HepG2 (cell line): ENCODE measurements around the gene ALDH2. TPM values are rescaled to one million over a fixed set of nuclear protein-coding genes. Genes with fewer than 3 reads are reported as not detected.

Experiments used
- ATAC-seq: fragments of 200-7000 bp; cut with Tn5 transposase; 3 replicates; pipeline ENCODE4 v1.9.1; 2020; ENCODE audit warnings: mild to moderate bottlenecking, moderate library complexity
- BruUV-seq: library from RNA; stranded (reverse); fragments of 400-500 nt; replicated peaks from 2 replicates; lab custom pipeline; 2021; lab: Mats Ljungman, UMichigan
- CTCF ChIA-PET: fragments of 300-600 bp; formaldehyde crosslinking; extraction: SDS; loops from one replicate; lab custom pipeline; 2021; ENCODE audit warnings: low total read pairs, inconsistent platforms, low intra/inter-chr PET ratio; lab: Yijun Ruan, JAX
- POLR2A ChIA-PET: fragments of 350-600 bp; sonication (Branson Sonifier 250); formaldehyde crosslinking; loops from one replicate; lab custom pipeline; 2020; ENCODE audit warnings: antibody characterized with exemption, inconsistent platforms; lab: Yijun Ruan, JAX
- DNase-seq: peaks from one replicate; pipeline ENCODE4 v3.0.0-alpha.2; 2015; ENCODE audit warnings: low spot score
- FAIRE-seq: peaks from 3 replicates; lab custom pipeline; 2011; peaks lifted over from hg19 to GRCh38; lab: Jason Lieb, UNC
- H2AFZ ChIP-seq: one replicate; pipeline ENCODE4 v1.6.1; 2011; ENCODE audit warnings: low read length, inconsistent platforms
- H3K27ac ChIP-seq: fragments of 300-600 bp; 3 replicates; pipeline ENCODE4 v1.8.0; 2011; ENCODE audit warnings: mixed run types, mild to moderate bottlenecking, mixed read lengths, low read length, inconsistent platforms; ENCODE audit not compliant: insufficient read depth; ENCODE audit errors: extremely low read length
- H3K27me3 ChIP-seq, 2 experiments: fragments of 200-600 bp in 1 of 2; 2 replicates in 1 of 2; 3 replicates in 1 of 2; pipeline versions ENCODE4 v1.6.0 to v1.8.0; 2011; ENCODE audit warnings: low read length in 2 of 2, mild to moderate bottlenecking in 2 of 2, moderate library complexity in 2 of 2, inconsistent platforms in 1 of 2; ENCODE audit not compliant: insufficient read depth in 2 of 2, control insufficient read depth in 1 of 2
- H3K36me3 ChIP-seq, 2 experiments: fragments of 200-600 bp in 1 of 2; replicated peaks in 1 of 2; 2 replicates in 1 of 2; 3 replicates in 1 of 2; pipeline versions ENCODE4 v1.5.1 to v1.8.0; 2011; ENCODE audit warnings: low read length in 2 of 2, inconsistent platforms in 1 of 2; ENCODE audit not compliant: insufficient read depth in 2 of 2, control insufficient read depth in 1 of 2
- H3K4me1 ChIP-seq: 2 replicates; pipeline ENCODE4 v1.5.1; 2012; ENCODE audit warnings: low read length, inconsistent platforms; ENCODE audit not compliant: insufficient read depth
- H3K4me2 ChIP-seq: 2 replicates; pipeline ENCODE4 v1.6.0; 2011; ENCODE audit warnings: low read depth, low read length, inconsistent platforms
- H3K4me3 ChIP-seq, 3 experiments: fragments of 200-600 bp in 1 of 3; sonication (generic), shearing (Covaris generic) in 1 of 3; replicated peaks in 1 of 3; 2 replicates each; pipeline ENCODE4 v1.5.1; 2011 to 2016; ENCODE audit warnings: low read length in 3 of 3, inconsistent platforms in 2 of 3, low read depth in 2 of 3, mild to moderate bottlenecking in 2 of 3, control low read depth in 1 of 3, mixed read lengths in 1 of 3; ENCODE audit not compliant: insufficient read depth in 1 of 3
- H3K79me2 ChIP-seq: one replicate; pipeline ENCODE4 v1.6.1; 2011; ENCODE audit warnings: low read length, inconsistent platforms; ENCODE audit not compliant: insufficient read depth
- H3K9ac ChIP-seq: 2 replicates; pipeline ENCODE4 v1.6.0; 2011; ENCODE audit warnings: mild to moderate bottlenecking, low read depth, low read length, inconsistent platforms; ENCODE audit not compliant: insufficient read depth
- H3K9me3 ChIP-seq: 2 replicates; pipeline ENCODE4 v1.5.1; 2012; ENCODE audit warnings: mild to moderate bottlenecking, low read length
- H4K20me1 ChIP-seq: 2 replicates; pipeline ENCODE4 v1.6.0; 2011; ENCODE audit warnings: inconsistent platforms, mild to moderate bottlenecking, low read length, moderate library complexity; ENCODE audit not compliant: insufficient read depth
- AGO2 ChIP-seq: fragments of 200-400 bp; formaldehyde crosslinking; optimal IDR thresholded peaks from 2 replicates; pipeline ENCODE3; 2017; ENCODE audit warnings: mild to moderate bottlenecking, low read depth, low read length, moderate library complexity
- ZNF282 ChIP-seq: fragments of 450-650 bp; IDR thresholded peaks from 2 replicates; pipeline ENCODE4 v1.6.1; 2018; ENCODE audit not compliant: partially characterized antibody
- WGBS: methylation state at CpG from one replicate; pipeline ENCODE4 v1.1.6; 2017; ENCODE audit warnings: low lambda C conversion rate; 5-methylcytosine and 5-hydroxymethylcytosine counted together
- in situ Hi-C: cut with HindIII; loops from 2 replicates; pipeline ENCODE4 v1.10.0; 2017; ENCODE audit warnings: low pct_unique_long_range_greater_than_20kb; ENCODE audit not compliant: extremely low pct_ligation_motif_present
- intact Hi-C: fragments of 100-400 bp; cut with micrococcal nuclease; formaldehyde crosslinking; loops from one replicate; pipeline ENCODE4 v1.10.0; 2022; ENCODE audit not compliant: unreplicated experiment
- polyA plus RNA-seq, 8 experiments: library from polyadenylated mRNA; depleted of rRNA in 3 of 8; stranded (reverse) in 7 of 8; unstranded in 1 of 8; fragments of >200 nt; fragmentation: Illumina TruSeq in 4 of 8; extraction: Trizol in 4 of 8; gene quantifications; 2 replicates each; pipeline versions ENCODE4 v1.2.1 to v1.2.3, GENCODE V29; 2011 to 2016; ENCODE audit warnings: low read depth in 4 of 8, missing spikeins in 1 of 8, mixed read lengths in 1 of 8; ENCODE audit not compliant: insufficient read depth in 1 of 8
- total RNA-seq, 5 experiments: library from RNA; depleted of rRNA; stranded (reverse); fragments of >200 nt; fragmentation: Illumina TruSeq; extraction: Trizol; gene quantifications; 2 replicates each; pipeline ENCODE4 v1.2.3, GENCODE V29; 2016; ENCODE audit warnings: low read depth in 1 of 5
- TF ChIP-seq, protein P1 (sequence below): conservative IDR thresholded peaks from 2 replicates; pipeline ENCODE4 v1.6.1; 2018; ENCODE audit warnings: missing genetic modification reagents
- TF ChIP-seq, protein P2 (sequence below): sonication (generic); formaldehyde crosslinking; IDR thresholded peaks from 2 replicates; pipeline ENCODE4 v1.5.1; 2020; ENCODE audit warnings: mild to moderate bottlenecking, missing genetic modification reagents

ALDH2 gene
- total and polyA plus RNA-seq, 2 of the 13 experiments (the other 11 are each of a cell fraction or from before 2014, with no cell fraction given), result 78.8 to 103 TPM

DNA sequence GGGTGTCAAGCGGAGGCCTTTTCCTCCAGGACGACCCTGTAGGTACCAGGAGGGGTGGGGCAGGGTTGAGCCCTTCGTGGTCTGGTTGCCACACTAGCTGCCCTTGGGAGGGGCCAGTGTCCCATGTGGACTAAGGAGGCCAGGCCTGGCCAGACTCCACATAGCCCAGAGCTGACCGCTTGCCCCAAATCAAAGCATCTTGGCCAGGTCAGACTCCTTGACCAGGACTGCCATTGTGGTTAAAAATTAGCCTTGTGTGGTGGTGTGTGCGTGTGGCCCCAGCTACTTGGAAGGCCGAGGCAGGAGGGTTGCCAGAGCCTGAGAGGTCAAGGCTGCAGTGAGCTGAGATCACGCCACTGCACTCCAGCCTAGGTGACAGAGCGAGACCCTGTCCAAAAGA lies 24.8 kb downstream of the ALDH2 start:
- H3K79me2 ChIP-seq, result no peaks in the 10 kb centered on the region
- H4K20me1 ChIP-seq, result no peaks in the 10 kb centered on the region
- 69% methylated on average over 4 of the region's 8 CpGs for WGBS
- no peak overlapping the region for H3K9ac ChIP-seq
- FAIRE-seq (no peak), DNase-seq (no peak), ATAC-seq (peak; percentile 18; the same call in 1 of the 3 replicates)
- in situ Hi-C loops, result loop anchor here (5.0 kb wide), 1 partner anchor 34 kb away; no protein-coding TSS in a partner anchor
- no peak for TF ChIP-seq ZNF282
- TF ChIP-seq, protein P1, sequence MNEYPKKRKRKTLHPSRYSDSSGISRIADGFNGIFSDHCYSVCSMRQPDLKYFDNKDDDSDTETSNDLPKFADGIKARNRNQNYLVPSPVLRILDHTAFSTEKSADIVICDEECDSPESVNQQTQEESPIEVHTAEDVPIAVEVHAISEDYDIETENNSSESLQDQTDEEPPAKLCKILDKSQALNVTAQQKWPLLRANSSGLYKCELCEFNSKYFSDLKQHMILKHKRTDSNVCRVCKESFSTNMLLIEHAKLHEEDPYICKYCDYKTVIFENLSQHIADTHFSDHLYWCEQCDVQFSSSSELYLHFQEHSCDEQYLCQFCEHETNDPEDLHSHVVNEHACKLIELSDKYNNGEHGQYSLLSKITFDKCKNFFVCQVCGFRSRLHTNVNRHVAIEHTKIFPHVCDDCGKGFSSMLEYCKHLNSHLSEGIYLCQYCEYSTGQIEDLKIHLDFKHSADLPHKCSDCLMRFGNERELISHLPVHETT (CRISPR knock-in tag), result no peak
- intact Hi-C loops, result no loop called here
- H3K4me2 ChIP-seq, result no peak overlapping the region
- BruUV-seq, result no TSS peak
- POLR2A ChIA-PET, result interaction anchor here (1.2 kb wide), 1 partner anchor 37 kb away, joined by 3 read pairs; no protein-coding TSS in a partner anchor
- H2AFZ ChIP-seq, result no peak overlapping the region
- H3K4me1 ChIP-seq, result peaks cover 34% of the 10 kb centered on the region
- H3K27me3 ChIP-seq, result no peaks in the 10 kb centered on the region
- H3K27ac ChIP-seq, result no peak overlapping the region
- CTCF ChIA-PET, result no interaction called here
- no peaks in the 10 kb centered on the region for H3K9me3 ChIP-seq
- peaks cover 29 to 70% of the 10 kb centered on the region in 2 experiments for H3K36me3 ChIP-seq
- H3K4me3 ChIP-seq, result no peak overlapping the region

- peaks cover 27 to 69% of the 10 kb centered on the region in 2 experiments for H3K36me3 ChIP-seq
- 90% methylated on average over 11 of the region's 27 CpGs for WGBS
- intact Hi-C loops (no loop called here), in situ Hi-C loops (loop anchor here (5.0 kb wide), 1 partner anchor 35 kb away; no protein-coding TSS in a partner anchor)
- ATAC-seq (no peak), FAIRE-seq (no peak)
- peaks cover 26% of the 10 kb centered on the region for H3K4me1 ChIP-seq
- no peaks in the 10 kb centered on the region for H4K20me1 ChIP-seq
- no peaks in the 10 kb centered on the region for H3K27me3 ChIP-seq
- ChIA-PET CTCF (no interaction called here), POLR2A (no interaction called here)
- no peak overlapping the region for H3K27ac ChIP-seq
- peak; percentile 54 for TF ChIP-seq AGO2
- TF ChIP-seq, protein P2, sequence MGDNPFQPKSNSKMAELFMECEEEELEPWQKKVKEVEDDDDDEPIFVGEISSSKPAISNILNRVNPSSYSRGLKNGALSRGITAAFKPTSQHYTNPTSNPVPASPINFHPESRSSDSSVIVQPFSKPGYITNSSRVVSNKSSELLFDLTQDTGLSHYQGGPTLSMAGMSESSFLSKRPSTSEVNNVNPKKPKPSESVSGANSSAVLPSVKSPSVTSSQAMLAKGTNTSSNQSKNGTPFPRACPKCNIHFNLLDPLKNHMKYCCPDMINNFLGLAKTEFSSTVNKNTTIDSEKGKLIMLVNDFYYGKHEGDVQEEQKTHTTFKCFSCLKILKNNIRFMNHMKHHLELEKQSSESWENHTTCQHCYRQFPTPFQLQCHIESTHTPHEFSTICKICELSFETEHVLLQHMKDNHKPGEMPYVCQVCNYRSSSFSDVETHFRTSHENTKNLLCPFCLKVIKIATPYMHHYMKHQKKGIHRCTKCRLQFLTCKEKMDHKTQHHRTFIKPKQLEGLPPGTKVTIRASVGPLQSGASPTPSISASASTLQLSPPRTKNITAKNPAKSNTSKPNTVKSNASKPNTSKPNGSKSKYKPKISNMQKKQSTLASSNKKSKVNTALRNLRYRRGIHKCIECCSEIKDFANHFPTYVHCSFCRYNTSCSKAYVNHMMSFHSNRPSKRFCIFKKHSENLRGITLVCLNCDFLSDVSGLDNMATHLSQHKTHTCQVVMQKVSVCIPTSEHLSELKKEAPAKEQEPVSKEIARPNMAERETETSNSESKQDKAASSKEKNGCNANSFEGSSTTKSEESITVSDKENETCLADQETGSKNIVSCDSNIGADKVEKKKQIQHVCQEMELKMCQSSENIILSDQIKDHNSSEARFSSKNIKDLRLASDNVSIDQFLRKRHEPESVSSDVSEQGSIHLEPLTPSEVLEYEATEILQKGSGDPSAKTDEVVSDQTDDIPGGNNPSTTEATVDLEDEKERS (CRISPR knock-in tag), result no peak
- TF ChIP-seq, all 625 proteins: peak for 1
- no peak for DNase-seq
- H3K9ac ChIP-seq, result no peak overlapping the region
- no peak overlapping the region for H3K4me2 ChIP-seq
- no TSS peak for BruUV-seq
- H3K79me2 ChIP-seq, result no peaks in the 10 kb centered on the region
- H3K9me3 ChIP-seq, result no peaks in the 10 kb centered on the region
- H3K4me3 ChIP-seq, result no peak overlapping the region
- H2AFZ ChIP-seq, result no peak overlapping the region
Measured at GRCh38 chr12:111792155-111792855, 25.6 kb downstream of the ALDH2 start.
